Colon (tissue), 2 donors: ENCODE data around the gene KLF16.

Experiments
- FAIRE-seq: peaks from 2 replicates; lab custom pipeline; 2012; peaks lifted over from hg19 to GRCh38; lab: Jason Lieb, UNC
- donor health status: control.
- donor health status: control.

Gene KLF16

GRCh38 chr19:1806184-1807029 lies 57.0 kb downstream of the KLF16 start:
- FAIRE-seq: no peak

GRCh38 chr19:1805401-1806183 lies 57.8 kb downstream of the KLF16 start:
- no peak for FAIRE-seq

GRCh38 chr19:1804858-1805257 lies 58.5 kb downstream of the KLF16 start:
- no peak for FAIRE-seq
